Right atrium auricular region (tissue), 2 donors: ENCODE results near the gene C9orf85. TPM values are rescaled to one million over a fixed set of nuclear protein-coding genes. Genes with fewer than 3 reads are reported as not detected.

ENCODE experiments used
- DNase-seq: peaks from one replicate; pipeline ENCODE4 v3.0.0-alpha.2; 2019; ENCODE audit warnings: low spot score
- H3K27ac ChIP-seq, 2 donors: fragments of 200-600 bp; sonication (generic); 1 replicate in 1 of 2; 2 replicates in 1 of 2; pipeline ENCODE4 v1.5.1; 2016 to 2019
- H3K27me3 ChIP-seq, 2 donors: fragments of 200-600 bp; sonication (generic); one replicate each; pipeline versions ENCODE4 v1.5.1 to v1.6.0; 2017 to 2019
- H3K36me3 ChIP-seq: fragments of 200-600 bp; sonication (generic); one replicate; pipeline ENCODE4 v1.5.1; 2016
- H3K4me1 ChIP-seq, 2 donors: fragments of 200-600 bp; sonication (generic); one replicate each; pipeline versions ENCODE4 v1.5.1 to v1.6.0; 2017 to 2019
- H3K4me3 ChIP-seq, 2 donors: fragments of 200-600 bp; sonication (generic); 1 replicate in 1 of 2; 2 replicates in 1 of 2; pipeline ENCODE4 v1.5.1; 2017 to 2019; ENCODE audit warnings: mild to moderate bottlenecking in 1 of 2, moderate library complexity in 1 of 2
- H3K9me3 ChIP-seq, 2 donors: fragments of 200-600 bp; sonication (generic); one replicate each; pipeline ENCODE4 v1.5.1; 2019
- CTCF ChIP-seq, 2 donors: fragments of 200-600 bp; sonication (generic); IDR thresholded peaks; one replicate each; pipeline ENCODE4 v1.5.1; 2019; ENCODE audit warnings: antibody characterized with exemption in 2 of 2
- total RNA-seq, 2 donors: library from RNA; depleted of rRNA; stranded (reverse); fragments of >200 nt; gene quantifications; one replicate each; pipeline ENCODE4 v1.1.0, GENCODE V29; 2016

C9orf85 gene
- total RNA-seq, 2 donors from 2014 or later, result 5.5 to 9.0 TPM

DNA sequence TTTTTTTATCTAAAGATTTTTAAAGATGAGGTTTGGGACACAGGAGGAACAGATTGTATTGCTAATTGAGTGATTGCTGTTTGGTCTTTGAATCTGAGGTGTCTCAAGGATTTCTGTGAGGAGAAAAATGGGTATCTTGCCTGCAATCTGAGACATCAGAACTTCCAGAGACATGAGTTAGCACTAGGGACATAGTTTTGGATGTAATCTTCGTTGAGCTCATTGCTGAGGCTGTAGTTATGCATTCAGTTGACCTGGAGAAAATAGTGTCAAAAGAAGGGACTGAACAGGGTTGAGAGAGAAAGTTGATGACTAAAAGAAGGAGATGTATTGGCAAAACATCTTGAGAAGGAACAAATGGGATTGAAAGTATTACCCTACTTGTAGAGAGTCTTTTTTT, 24.6 kb downstream of the C9orf85 start:
- TF ChIP-seq CTCF (IDR thresholded peaks at IDR 0.05), result no peak
- H3K27me3 ChIP-seq, result no peaks in the 10 kb centered on the region
- DNase-seq, result no peak
- H3K9me3 ChIP-seq, result no peaks in the 10 kb centered on the region
- no peak overlapping the region for H3K4me3 ChIP-seq
- H3K36me3 ChIP-seq, result no peaks in the 10 kb centered on the region
- H3K27ac ChIP-seq, result no peak overlapping the region
- no peaks in the 10 kb centered on the region for H3K4me1 ChIP-seq

GRCh38 chr9:71937070-71937625, 25.7 kb downstream of the C9orf85 start:
- no peak overlapping the region for H3K4me3 ChIP-seq
- H3K9me3 ChIP-seq, result no peaks in the 10 kb centered on the region
- no peaks in the 10 kb centered on the region for H3K27me3 ChIP-seq
- TF ChIP-seq CTCF (IDR thresholded peaks at IDR 0.05), result no peak
- no peaks in the 10 kb centered on the region for H3K4me1 ChIP-seq
- no peak overlapping the region for H3K27ac ChIP-seq
- no peak for DNase-seq
- no peaks in the 10 kb centered on the region for H3K36me3 ChIP-seq

- H3K4me1 ChIP-seq, result no peaks in the 10 kb centered on the region
- no peak overlapping the region for H3K4me3 ChIP-seq
- H3K9me3 ChIP-seq, result no peaks in the 10 kb centered on the region
- H3K36me3 ChIP-seq, result no peaks in the 10 kb centered on the region
- H3K27ac ChIP-seq, result no peak overlapping the region
- no peaks in the 10 kb centered on the region for H3K27me3 ChIP-seq
- no peak for DNase-seq
- no peak for TF ChIP-seq CTCF (IDR thresholded peaks at IDR 0.05)
Measured at GRCh38 chr9:71937898-71938297, 26.5 kb downstream of the C9orf85 start.

GRCh38 chr9:71941060-71941568, 29.7 kb downstream of the C9orf85 start:
- no peak for TF ChIP-seq CTCF (IDR thresholded peaks at IDR 0.05)

DNA sequence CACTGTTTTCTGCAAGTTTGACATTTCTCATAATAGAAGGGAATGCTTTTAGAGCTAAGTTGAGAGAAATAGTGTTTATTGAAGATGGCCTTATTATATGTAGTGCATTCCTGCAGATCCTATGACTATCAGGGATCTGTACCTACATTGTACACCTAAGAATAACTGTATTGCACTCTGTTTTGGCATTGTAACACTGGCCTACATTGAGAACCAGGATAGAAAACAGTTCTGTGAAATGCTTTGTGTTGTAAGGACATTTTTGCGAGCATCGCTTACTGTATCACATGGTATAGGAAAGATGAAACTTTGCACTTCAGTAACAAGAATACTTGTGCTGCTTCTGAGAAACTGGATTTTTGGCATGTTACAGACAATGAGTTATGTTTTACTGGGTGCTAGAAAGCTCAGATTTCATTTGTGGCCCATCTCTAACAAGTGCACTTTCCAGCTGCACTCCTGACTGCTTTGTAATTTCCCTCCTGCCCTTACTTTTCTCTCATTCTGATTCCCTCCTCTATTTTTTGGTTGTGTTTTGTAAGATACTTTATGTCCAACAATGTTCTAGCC, 30.6 kb downstream of the C9orf85 start:
- no peak overlapping the region for H3K27ac ChIP-seq

More at GRCh38 chr9:71941060-71941568, 29.7 kb downstream of the C9orf85 start:
- Histone ChIP-seq H3K36me3 (no peaks in the 10 kb centered on the region), H3K9me3 (no peaks in the 10 kb centered on the region), H3K27me3 (no peaks in the 10 kb centered on the region), H3K27ac (no peak overlapping the region), H3K4me1 (no peaks in the 10 kb centered on the region), H3K4me3 (no peak overlapping the region)
- no peak for DNase-seq

More for the DNA sequence above, 30.6 kb downstream of the C9orf85 start:
- no peak overlapping the region for H3K4me3 ChIP-seq
- H3K9me3 ChIP-seq, result no peaks in the 10 kb centered on the region
- no peaks in the 10 kb centered on the region for H3K27me3 ChIP-seq
- no peaks in the 10 kb centered on the region for H3K4me1 ChIP-seq
- H3K36me3 ChIP-seq, result no peaks in the 10 kb centered on the region
- no peak for TF ChIP-seq CTCF (IDR thresholded peaks at IDR 0.05)
- DNase-seq, result no peak
